K562 (cell line): ENCODE data around the gene VCAN. TPM values are rescaled to one million over a fixed set of nuclear protein-coding genes. Genes with fewer than 3 reads are reported as not detected.

Source experiments
- ATAC-seq: fragments of 200-7000 bp; cut with Tn5 transposase; 3 replicates; pipeline ENCODE4 v1.9.1; 2020; ENCODE audit warnings: moderate library complexity
- BruUV-seq: library from RNA; stranded (reverse); fragments of 400-500 nt; replicated peaks from 2 replicates; lab custom pipeline; 2021; lab: Mats Ljungman, UMichigan
- CTCF ChIA-PET: fragments of 300-600 bp; formaldehyde crosslinking; extraction: SDS; loops from one replicate; lab custom pipeline; 2021; ENCODE audit warnings: low intra/inter-chr PET ratio; lab: Yijun Ruan, JAX
- POLR2A ChIA-PET: fragments of 300-600, 350-650 bp; sonication (Branson Sonifier 250); formaldehyde crosslinking; extraction: SDS; loops from one replicate; lab custom pipeline; 2021; ENCODE audit warnings: antibody characterized with exemption, inconsistent platforms; lab: Yijun Ruan, JAX
- DNase-seq, 4 experiments: peaks; one replicate each; pipeline versions ENCODE4 v3.0.0 to v3.0.0-alpha.2; 2011 to 2018; ENCODE audit warnings: low spot score in 3 of 4, mixed read lengths in 3 of 4; ENCODE audit errors: extremely low read depth in 1 of 4
- FAIRE-seq: peaks from 2 replicates; lab custom pipeline; 2011; peaks lifted over from hg19 to GRCh38; lab: Jason Lieb, UNC
- H2AFZ ChIP-seq: 2 replicates; pipeline ENCODE4 v1.6.0; 2011; ENCODE audit warnings: low read depth, low read length, control low read depth, inconsistent platforms
- H3K27ac ChIP-seq: fragments of 200-600 bp; 3 replicates; pipeline ENCODE4 v1.8.0; 2011; ENCODE audit warnings: low read depth, mild to moderate bottlenecking, control low read depth, inconsistent platforms, low read length, moderate library complexity, mixed read lengths; ENCODE audit errors: extremely low read depth
- H3K27me3 ChIP-seq, 2 experiments: fragments of 300-600 bp in 1 of 2; 2 replicates in 1 of 2; 3 replicates in 1 of 2; pipeline versions ENCODE4 v1.6.0 to v1.8.0; 2011; ENCODE audit warnings: inconsistent platforms in 2 of 2, low read length in 2 of 2, mild to moderate bottlenecking in 1 of 2, mixed read lengths in 1 of 2, moderate library complexity in 1 of 2; ENCODE audit not compliant: control insufficient read depth in 2 of 2, insufficient read depth in 2 of 2
- H3K36me3 ChIP-seq: fragments of 300-600 bp; 3 replicates; pipeline ENCODE4 v1.8.0; 2011; ENCODE audit warnings: mild to moderate bottlenecking, low read length, inconsistent platforms; ENCODE audit not compliant: control insufficient read depth, insufficient read depth
- H3K4me1 ChIP-seq, 2 experiments: fragments of 200-600 bp in 1 of 2; replicated peaks in 1 of 2; 2 replicates in 1 of 2; 3 replicates in 1 of 2; pipeline versions ENCODE4 v1.5.1 to v1.8.0; 2011; ENCODE audit warnings: inconsistent platforms in 2 of 2, low read length in 2 of 2, mild to moderate bottlenecking in 1 of 2, mixed read lengths in 1 of 2, moderate library complexity in 1 of 2; ENCODE audit not compliant: control insufficient read depth in 2 of 2, insufficient read depth in 2 of 2
- H3K4me2 ChIP-seq: 2 replicates; pipeline ENCODE4 v1.6.1; 2011; ENCODE audit warnings: low read length, control low read depth, inconsistent platforms, mixed read lengths; ENCODE audit not compliant: insufficient read depth
- H3K4me3 ChIP-seq: fragments of 200-600 bp; sonication (generic), shearing (Covaris generic); 2 replicates; pipeline ENCODE4 v1.5.1; 2016; ENCODE audit warnings: control low read depth, inconsistent platforms
- H3K79me2 ChIP-seq: fragments of 200-600 bp; 3 replicates; pipeline ENCODE4 v1.8.0; 2011; ENCODE audit warnings: low read length, inconsistent platforms; ENCODE audit not compliant: control insufficient read depth, insufficient read depth
- H3K9ac ChIP-seq, 2 experiments: 2 replicates each; pipeline versions ENCODE4 v1.6.0 to v1.6.1; 2011; ENCODE audit warnings: low read depth in 2 of 2, low read length in 2 of 2, control low read depth in 1 of 2, inconsistent platforms in 1 of 2, mild to moderate bottlenecking in 1 of 2, mixed read lengths in 1 of 2; ENCODE audit not compliant: insufficient read depth in 1 of 2
- H3K9me1 ChIP-seq: one replicate; pipeline ENCODE4 v1.6.0; 2011; ENCODE audit warnings: inconsistent platforms, mild to moderate bottlenecking, low read length, moderate library complexity; ENCODE audit not compliant: control insufficient read depth, insufficient read depth
- H3K9me3 ChIP-seq: replicated peaks from 2 replicates; pipeline ENCODE4 v1.5.1; 2011; ENCODE audit warnings: low read depth, low read length, inconsistent platforms; ENCODE audit not compliant: control insufficient read depth, insufficient read depth
- H4K20me1 ChIP-seq: replicated peaks from 2 replicates; pipeline ENCODE4 v1.6.1; 2011; ENCODE audit warnings: low read length, inconsistent platforms, mixed read lengths; ENCODE audit not compliant: control insufficient read depth, insufficient read depth
- CTCF ChIP-seq, 3 experiments: IDR thresholded peaks in 2 of 3; conservative IDR thresholded peaks in 1 of 3; 2 replicates each; pipeline ENCODE4 v1.5.1; 2011 to 2012; ENCODE audit warnings: low read length in 3 of 3, mild to moderate bottlenecking in 3 of 3, control low read depth in 2 of 3, improper control_type of control experiment in 1 of 3, inconsistent platforms in 1 of 3, low read depth in 1 of 3, mixed read lengths in 1 of 3, moderate library complexity in 1 of 3; ENCODE audit not compliant: insufficient read depth in 2 of 3
- RAD21 ChIP-seq, 2 experiments: fragments of 250-450 bp in 1 of 2; fragments of 450-650 bp in 1 of 2; sonication (Bioruptor Pico) in 1 of 2; formaldehyde crosslinking in 1 of 2; IDR thresholded peaks in 1 of 2; conservative IDR thresholded peaks in 1 of 2; 2 replicates each; pipeline versions ENCODE4 v1.4.0 to v1.8.0; 2020 to 2022; ENCODE audit warnings: mild to moderate bottlenecking in 2 of 2, moderate library complexity in 1 of 2
- SPI1 ChIP-seq: IDR thresholded peaks from 2 replicates; pipeline ENCODE4 v1.6.1; 2011; ENCODE audit warnings: low read depth, low read length, control low read depth, borderline replicate concordance
- ZNF121 ChIP-seq: sonication (generic); formaldehyde crosslinking; conservative IDR thresholded peaks from 2 replicates; pipeline ENCODE4 v1.8.0; 2022; ENCODE audit warnings: missing genetic modification reagents
- ZNF407 ChIP-seq: fragments of 450-650 bp; IDR thresholded peaks from 2 replicates; pipeline ENCODE4 v1.6.1; 2016; ENCODE audit warnings: low read depth
- WGBS: fragments of 100-300 bp; shearing (Covaris generic); methylation state at CpG from one replicate; pipeline ENCODE4 v1.1.6; 2016; ENCODE audit warnings: low coverage, mixed read lengths; ENCODE audit not compliant: insufficient coverage; ENCODE audit errors: missing lambda C conversion rate; 5-methylcytosine and 5-hydroxymethylcytosine counted together
- in situ Hi-C: fragments of 300-500 bp; cut with MboI; formaldehyde crosslinking; loops from 4 replicates; pipeline ENCODE4 v1.15.0; 2018; ENCODE audit warnings: inconsistent platforms, mixed read lengths
- intact Hi-C: fragments of 100-400 bp; cut with micrococcal nuclease; formaldehyde crosslinking; loops from 2 replicates; pipeline ENCODE4 v1.14.2; 2022
- polyA plus RNA-seq, 8 experiments: library from polyadenylated mRNA; depleted of rRNA in 4 of 8; stranded (reverse) in 5 of 8; unstranded in 3 of 8; fragments of >200 nt; fragmentation: Nextera tagmentation in 2 of 8; fragmentation: Illumina TruSeq in 1 of 8; extraction: Ambion mirVana in 2 of 8; extraction: Trizol in 1 of 8; gene quantifications; 2 replicates each; pipeline versions ENCODE4 v1.2.1 to v1.2.3, GENCODE V29; 2011 to 2014; ENCODE audit warnings: inconsistent platforms in 1 of 8, missing spikeins in 1 of 8
- total RNA-seq, 7 experiments: library from RNA; depleted of rRNA in 6 of 7; stranded (reverse); fragments of >200 nt in 6 of 7; fragmentation: Illumina TruSeq in 2 of 7; extraction: Trizol in 2 of 7; gene quantifications; 2 replicates each; pipeline versions ENCODE4 v1.2.1 to v1.2.3, GENCODE V29; 2011 to 2021; ENCODE audit warnings: low replicate concordance in 1 of 7

Gene VCAN
- total and polyA plus RNA-seq, 9 of the 15 experiments (the other 6 are each of a cell fraction or from before 2014, with no cell fraction given): 0.01 to 0.33 (median 0.05) TPM

- CTCF ChIA-PET: no interaction called here
- H2AFZ ChIP-seq: no peak overlapping the region
- peak; percentile 72 for FAIRE-seq
- TF ChIP-seq CTCF (IDR thresholded peaks at IDR 0.05 in 2 of 3, conservative IDR thresholded peaks at IDR 0.05 in 1 of 3; ENCODE audit: insufficient read depth in 2 of 3, low read depth in 1 of 3, low read length in 3 of 3) (peak; percentile 49 to 50 (median 49)), SPI1 (peak; percentile 82), ZNF121 (CRISPR knock-in tag) (no peak), RAD21 (CRISPR knock-in tag; conservative IDR thresholded peaks at IDR 0.05 in 1 of 2, IDR thresholded peaks at IDR 0.05 in 1 of 2) (peak; percentile 11 to 43; a peak in 1 of 4 replicates), ZNF407 (no peak)
- TF ChIP-seq, all 486 proteins: peak for 3
- no TSS peak for BruUV-seq
- ATAC-seq (peak; percentile 84), DNase-seq (peak; percentile 30 to 45 (median 36))
- no peak overlapping the region for H3K4me3 ChIP-seq
- no peak overlapping the region for H3K27ac ChIP-seq
- no peak overlapping the region for H3K4me2 ChIP-seq
- H3K9ac ChIP-seq: no peak overlapping the region
- POLR2A ChIA-PET: no interaction called here
- in situ Hi-C loops (no loop called here), intact Hi-C loops (no loop called here)
- 0% methylated on average over 3 of the region's 3 CpGs for WGBS
- H3K27me3 ChIP-seq: no peaks in the 10 kb centered on the region
- no peaks in the 10 kb centered on the region for H3K9me3 ChIP-seq
- no peaks in the 10 kb centered on the region for H3K79me2 ChIP-seq
- H3K9me1 ChIP-seq: no peaks in the 10 kb centered on the region
- H4K20me1 ChIP-seq: no peaks in the 10 kb centered on the region
- no peaks in the 10 kb centered on the region for H3K36me3 ChIP-seq
- H3K4me1 ChIP-seq: no peaks in the 10 kb centered on the region
These were observed 136.6 kb downstream of the VCAN start for GRCh38 chr5:83608122-83608521.
